Mucosa of stomach (tissue), 1 donor: ENCODE measurements around the gene AGBL4.

ENCODE experiments used
- H3K27me3 ChIP-seq: one replicate; pipeline ENCODE4 v1.7.0; 2013; ENCODE audit warnings: mild to moderate bottlenecking, low read length; ENCODE audit not compliant: control insufficient read depth, insufficient read depth
- H3K36me3 ChIP-seq: one replicate; pipeline ENCODE4 v1.7.0; 2013; ENCODE audit warnings: low read length; ENCODE audit not compliant: control insufficient read depth, insufficient read depth
- H3K4me1 ChIP-seq: one replicate; pipeline ENCODE4 v1.7.0; 2013; ENCODE audit warnings: mild to moderate bottlenecking, low read length; ENCODE audit not compliant: control insufficient read depth, insufficient read depth
- H3K4me3 ChIP-seq: one replicate; pipeline ENCODE4 v1.7.0; 2013; ENCODE audit warnings: low read length
- H3K9ac ChIP-seq: one replicate; pipeline ENCODE4 v1.7.0; 2013; ENCODE audit warnings: mild to moderate bottlenecking, low read length, moderate library complexity
- H3K9me3 ChIP-seq: one replicate; pipeline ENCODE4 v1.7.0; 2013; ENCODE audit warnings: mild to moderate bottlenecking, low read length, moderate library complexity; ENCODE audit not compliant: control insufficient read depth
- donor health status: Pancreatic carcinoma.

Gene AGBL4

GRCh38 chr1:49125746-49126145 lies 898.0 kb downstream of the AGBL4 start:
- H3K36me3 ChIP-seq = no peaks in the 10 kb centered on the region
- H3K27me3 ChIP-seq = no peaks in the 10 kb centered on the region
- H3K4me1 ChIP-seq = no peaks in the 10 kb centered on the region
- no peak overlapping the region for H3K4me3 ChIP-seq
- H3K9ac ChIP-seq = no peak overlapping the region
- no peaks in the 10 kb centered on the region for H3K9me3 ChIP-seq

DNA sequence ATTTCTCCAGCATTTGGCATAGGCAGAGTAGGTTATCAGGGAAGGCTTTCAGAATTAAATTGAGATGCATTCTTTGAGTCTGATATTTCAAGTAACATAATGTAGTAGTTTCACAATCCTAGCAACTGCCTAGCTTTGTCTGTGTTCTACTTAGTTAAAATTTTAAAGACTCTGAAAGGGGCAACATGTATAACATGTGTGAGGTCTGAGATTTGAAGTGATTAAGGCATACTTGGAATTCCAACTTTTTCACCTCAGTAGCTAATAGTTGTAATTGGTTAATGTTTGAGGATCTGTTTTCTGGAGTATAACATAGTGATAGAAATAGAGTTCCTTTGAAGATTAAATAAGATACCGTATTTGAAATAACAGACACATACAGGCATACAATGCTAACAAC lies 911.8 kb downstream of the AGBL4 start:
- Histone ChIP-seq H3K4me3 (no peak overlapping the region), H3K27me3 (no peaks in the 10 kb centered on the region), H3K36me3 (no peaks in the 10 kb centered on the region), H3K9me3 (no peaks in the 10 kb centered on the region), H3K4me1 (no peaks in the 10 kb centered on the region), H3K9ac (no peak overlapping the region)

DNA sequence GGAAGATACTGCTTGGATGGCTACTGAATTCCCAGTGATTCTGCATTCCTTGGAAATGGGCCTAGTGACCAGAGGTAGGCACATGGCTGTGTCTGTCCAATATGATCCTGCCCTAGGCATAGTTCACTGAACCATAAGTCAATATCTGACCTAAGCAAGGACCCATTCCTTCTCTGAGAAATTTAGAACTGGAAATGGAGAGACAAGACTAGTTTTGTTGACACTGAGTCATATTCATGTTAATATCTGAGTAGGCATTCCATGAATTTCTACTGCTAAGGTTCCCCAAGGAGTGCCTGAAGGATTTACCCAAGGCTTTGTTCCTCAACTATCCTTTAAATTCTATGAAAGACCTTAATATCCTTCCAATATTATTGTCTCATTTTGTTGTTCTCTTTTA lies 917.3 kb downstream of the AGBL4 start:
- H3K4me1 ChIP-seq = no peaks in the 10 kb centered on the region
- no peaks in the 10 kb centered on the region for H3K9me3 ChIP-seq
- no peak overlapping the region for H3K9ac ChIP-seq
- H3K27me3 ChIP-seq = no peaks in the 10 kb centered on the region
- H3K36me3 ChIP-seq = no peaks in the 10 kb centered on the region
- no peak overlapping the region for H3K4me3 ChIP-seq

DNA sequence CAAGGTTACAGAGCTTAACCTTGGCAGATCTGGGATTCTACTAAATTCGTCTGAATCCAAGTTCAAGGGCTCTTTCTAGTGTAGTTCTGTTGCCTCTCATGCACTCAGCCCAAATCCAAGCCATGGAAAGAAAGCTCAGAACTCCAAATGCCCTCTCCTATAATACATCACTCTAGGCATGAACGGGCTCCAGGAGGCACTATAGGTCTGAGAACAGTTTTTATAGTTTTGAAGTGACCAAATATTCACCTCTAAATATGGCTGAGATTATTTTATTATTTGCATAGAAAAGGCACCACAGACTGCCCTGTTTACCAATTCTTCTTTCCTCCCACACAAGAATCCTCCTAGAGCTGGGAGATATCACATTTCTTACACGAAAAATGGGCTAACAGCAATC lies 919.2 kb downstream of the AGBL4 start:
- no peak overlapping the region for H3K4me3 ChIP-seq
- H3K9ac ChIP-seq = no peak overlapping the region

GRCh38 chr1:49102752-49103151 lies 921.0 kb downstream of the AGBL4 start:
- no peaks in the 10 kb centered on the region for H3K9me3 ChIP-seq
- H3K36me3 ChIP-seq = no peaks in the 10 kb centered on the region
- no peaks in the 10 kb centered on the region for H3K27me3 ChIP-seq
- H3K9ac ChIP-seq = no peak overlapping the region
- no peaks in the 10 kb centered on the region for H3K4me1 ChIP-seq
- H3K4me3 ChIP-seq = no peak overlapping the region

More for the DNA sequence above, 919.2 kb downstream of the AGBL4 start:
- no peaks in the 10 kb centered on the region for H3K27me3 ChIP-seq
- H3K36me3 ChIP-seq = no peaks in the 10 kb centered on the region
- H3K4me1 ChIP-seq = no peaks in the 10 kb centered on the region
- no peaks in the 10 kb centered on the region for H3K9me3 ChIP-seq

- H3K36me3 ChIP-seq = no peaks in the 10 kb centered on the region
- no peak overlapping the region for H3K9ac ChIP-seq
- H3K4me1 ChIP-seq = no peaks in the 10 kb centered on the region
- H3K4me3 ChIP-seq = no peak overlapping the region
- no peaks in the 10 kb centered on the region for H3K9me3 ChIP-seq
- H3K27me3 ChIP-seq = no peaks in the 10 kb centered on the region
Measured at GRCh38 chr1:49098866-49099265, 924.9 kb downstream of the AGBL4 start.

DNA sequence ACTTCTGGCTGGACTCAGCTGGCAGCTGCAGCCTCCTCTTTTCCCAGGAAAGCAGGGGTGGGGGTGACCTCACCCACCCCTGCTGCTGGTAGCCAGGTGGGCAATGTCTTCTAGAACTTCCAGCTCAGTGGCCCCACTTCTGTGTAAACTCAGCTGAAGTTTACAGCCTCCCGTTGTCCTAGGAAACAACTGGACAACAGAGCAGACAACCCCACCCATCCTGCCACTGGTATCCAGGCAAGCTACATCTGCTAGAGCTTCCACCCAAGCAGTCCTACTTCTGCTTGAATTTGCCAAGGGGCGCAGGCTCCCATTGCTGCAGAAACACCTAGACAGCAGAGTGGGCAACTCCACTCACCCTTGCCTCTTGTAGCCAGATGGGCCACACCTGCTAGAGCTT lies 937.4 kb downstream of the AGBL4 start:
- H3K36me3 ChIP-seq = no peaks in the 10 kb centered on the region
- H3K4me3 ChIP-seq = no peak overlapping the region
- H3K27me3 ChIP-seq = no peaks in the 10 kb centered on the region
- no peak overlapping the region for H3K9ac ChIP-seq
- no peaks in the 10 kb centered on the region for H3K9me3 ChIP-seq
- H3K4me1 ChIP-seq = no peaks in the 10 kb centered on the region

GRCh38 chr1:49085079-49085478 lies 938.7 kb downstream of the AGBL4 start:
- Histone ChIP-seq H3K36me3 (no peaks in the 10 kb centered on the region), H3K9ac (no peak overlapping the region), H3K27me3 (no peaks in the 10 kb centered on the region), H3K4me1 (no peaks in the 10 kb centered on the region), H3K9me3 (no peaks in the 10 kb centered on the region), H3K4me3 (no peak overlapping the region)

- H3K36me3 ChIP-seq = no peaks in the 10 kb centered on the region
- H3K4me3 ChIP-seq = no peak overlapping the region
- H3K4me1 ChIP-seq = no peaks in the 10 kb centered on the region
- H3K9ac ChIP-seq = no peak overlapping the region
- H3K27me3 ChIP-seq = no peaks in the 10 kb centered on the region
- H3K9me3 ChIP-seq = no peaks in the 10 kb centered on the region
Measured at GRCh38 chr1:49060766-49061165, 963.0 kb downstream of the AGBL4 start.

DNA sequence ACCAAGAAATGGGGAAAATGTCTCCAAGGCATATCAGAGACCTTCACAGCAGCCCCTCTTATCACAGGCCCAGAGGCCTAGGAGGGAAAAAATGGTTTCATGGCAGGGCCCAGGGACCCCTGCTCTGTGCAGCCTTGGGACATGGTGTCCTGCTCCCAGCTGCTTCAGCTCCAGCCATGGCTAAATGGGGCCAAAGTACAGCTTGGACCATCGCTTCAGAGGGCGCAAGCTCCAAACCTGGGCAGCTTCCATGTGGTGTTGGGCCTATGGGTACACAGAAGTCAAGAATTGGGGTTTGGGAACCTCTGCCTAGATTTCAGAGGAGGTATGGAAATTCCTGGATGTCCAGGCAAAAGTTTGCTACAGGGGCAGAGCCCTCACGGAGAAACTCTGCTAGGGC lies 964.7 kb downstream of the AGBL4 start:
- Histone ChIP-seq H3K9ac (no peak overlapping the region), H3K4me1 (no peaks in the 10 kb centered on the region), H3K36me3 (no peaks in the 10 kb centered on the region), H3K27me3 (no peaks in the 10 kb centered on the region), H3K4me3 (no peak overlapping the region), H3K9me3 (no peaks in the 10 kb centered on the region)

- H3K27me3 ChIP-seq = no peaks in the 10 kb centered on the region
- no peaks in the 10 kb centered on the region for H3K9me3 ChIP-seq
- H3K9ac ChIP-seq = no peak overlapping the region
- H3K4me3 ChIP-seq = no peak overlapping the region
- no peaks in the 10 kb centered on the region for H3K4me1 ChIP-seq
- no peaks in the 10 kb centered on the region for H3K36me3 ChIP-seq
Measured at GRCh38 chr1:49052102-49052501, 971.7 kb downstream of the AGBL4 start.

DNA sequence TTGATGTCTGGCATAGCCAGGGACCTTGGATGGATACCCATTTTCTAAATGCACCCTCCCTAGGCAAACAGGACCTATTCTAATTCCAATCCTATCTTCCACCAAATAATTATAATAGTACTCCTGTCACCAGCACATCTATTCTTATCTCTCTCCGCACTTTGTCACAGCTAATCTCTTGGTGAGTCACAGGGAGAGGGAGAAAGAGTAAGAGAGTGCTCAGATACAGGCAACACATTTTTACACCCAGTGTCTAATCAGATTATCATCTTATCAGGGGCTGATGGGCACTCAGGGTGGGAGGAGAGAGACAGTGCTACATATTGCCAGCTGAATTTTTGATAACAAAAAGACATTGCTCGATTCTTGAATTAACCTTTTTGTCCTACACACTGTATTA lies 972.1 kb downstream of the AGBL4 start:
- Histone ChIP-seq H3K9me3 (no peaks in the 10 kb centered on the region), H3K9ac (no peak overlapping the region), H3K27me3 (no peaks in the 10 kb centered on the region), H3K36me3 (no peaks in the 10 kb centered on the region), H3K4me3 (no peak overlapping the region), H3K4me1 (no peaks in the 10 kb centered on the region)

- no peak overlapping the region for H3K4me3 ChIP-seq
- no peaks in the 10 kb centered on the region for H3K36me3 ChIP-seq
- no peaks in the 10 kb centered on the region for H3K27me3 ChIP-seq
- no peaks in the 10 kb centered on the region for H3K9me3 ChIP-seq
- no peaks in the 10 kb centered on the region for H3K4me1 ChIP-seq
- no peak overlapping the region for H3K9ac ChIP-seq
Measured at GRCh38 chr1:49050041-49050440, 973.7 kb downstream of the AGBL4 start.
